GM12878 (cell line): ENCODE measurements around the gene CACNA1E. TPM values are rescaled to one million over a fixed set of nuclear protein-coding genes. Genes with fewer than 3 reads are reported as not detected.

Source experiments
- ATAC-seq: fragments of 200-7000 bp; cut with Tn5 transposase; 3 replicates; pipeline ENCODE4 v1.9.1; 2020; ENCODE audit warnings: mild to moderate bottlenecking, moderate library complexity
- BruUV-seq: library from RNA; stranded (reverse); fragments of 400-500 nt; replicated peaks from 2 replicates; lab custom pipeline; 2021; lab: Mats Ljungman, UMichigan
- CTCF ChIA-PET: fragments of 300-600 bp; sonication (Branson Sonifier 250); formaldehyde crosslinking; extraction: SDS; loops from one replicate; lab custom pipeline; 2021; ENCODE audit warnings: inconsistent platforms; lab: Yijun Ruan, JAX
- POLR2A ChIA-PET: fragments of 350-600 bp; formaldehyde crosslinking; extraction: SDS; loops from one replicate; lab custom pipeline; 2021; ENCODE audit warnings: inconsistent platforms; lab: Charles Lee
- RAD21 ChIA-PET: fragments of 300-600 bp; sonication (Branson Sonifier 250); formaldehyde crosslinking; loops from one replicate; lab custom pipeline; 2023; ENCODE audit warnings: antibody characterized with exemption; ENCODE audit not compliant: unreplicated experiment; lab: Charles Lee
- SMC1A ChIA-PET: fragments of 300-600 bp; sonication (Branson Sonifier 250); formaldehyde crosslinking; loops from one replicate; lab custom pipeline; 2023; ENCODE audit not compliant: unreplicated experiment, uncharacterized antibody; lab: Charles Lee
- DNase-seq: peaks from one replicate; pipeline ENCODE4 v3.0.0-alpha.2; 2011; ENCODE audit warnings: low read depth, low spot score
- FAIRE-seq: peaks from 3 replicates; lab custom pipeline; 2011; peaks lifted over from hg19 to GRCh38; lab: Jason Lieb, UNC
- H2AFZ ChIP-seq: 2 replicates; pipeline ENCODE4 v1.6.0; 2011; ENCODE audit warnings: low read depth, low read length, control low read depth; ENCODE audit not compliant: control insufficient read depth
- H3K27ac ChIP-seq: 2 replicates; pipeline ENCODE4 v1.5.1; 2011; ENCODE audit warnings: control low read depth; ENCODE audit not compliant: control insufficient read depth, insufficient read depth
- H3K27me3 ChIP-seq, 2 experiments: replicated peaks in 1 of 2; 2 replicates each; pipeline versions ENCODE4 v1.6.0 to v1.6.1; 2011; ENCODE audit warnings: low read length in 1 of 2; ENCODE audit not compliant: control insufficient read depth in 2 of 2, insufficient read depth in 2 of 2
- H3K36me3 ChIP-seq, 2 experiments: 2 replicates each; pipeline ENCODE4 v1.5.1; 2011; ENCODE audit warnings: low read length in 1 of 2; ENCODE audit not compliant: control insufficient read depth in 2 of 2, insufficient read depth in 2 of 2
- H3K4me1 ChIP-seq: 2 replicates; pipeline ENCODE4 v1.6.1; 2011; ENCODE audit warnings: mild to moderate bottlenecking, low read length, moderate library complexity, mixed read lengths; ENCODE audit not compliant: control insufficient read depth, insufficient read depth
- H3K4me2 ChIP-seq: 2 replicates; pipeline ENCODE4 v1.6.0; 2011; ENCODE audit warnings: control low read depth; ENCODE audit not compliant: control insufficient read depth, insufficient read depth
- H3K4me3 ChIP-seq: fragments of 200-600 bp; sonication (generic); 2 replicates; pipeline ENCODE4 v1.5.1; 2016
- H3K79me2 ChIP-seq: 2 replicates; pipeline ENCODE4 v1.6.0; 2011; ENCODE audit warnings: low read length; ENCODE audit not compliant: control insufficient read depth, insufficient read depth
- H3K9ac ChIP-seq: 2 replicates; pipeline ENCODE4 v1.8.0; 2011; ENCODE audit warnings: low read length, control low read depth, mixed read lengths; ENCODE audit not compliant: control insufficient read depth, insufficient read depth
- H3K9me3 ChIP-seq: replicated peaks from 3 replicates; pipeline ENCODE4 v1.5.1; 2011; ENCODE audit warnings: mild to moderate bottlenecking, low read length; ENCODE audit not compliant: control insufficient read depth, insufficient read depth
- H4K20me1 ChIP-seq: 2 replicates; pipeline ENCODE4 v1.6.0; 2011; ENCODE audit not compliant: control insufficient read depth, insufficient read depth
- CHD2 ChIP-seq: IDR thresholded peaks from 2 replicates; pipeline ENCODE4 v1.6.1; 2011; ENCODE audit warnings: low read depth, low read length, improper control_type of control experiment, borderline replicate concordance
- EED ChIP-seq: sonication (generic); IDR thresholded peaks from 2 replicates; pipeline ENCODE4 v1.6.1; 2016; ENCODE audit warnings: antibody characterized with exemption, low read depth
- HCFC1 ChIP-seq: fragments of 150-350 bp; IDR thresholded peaks from 2 replicates; pipeline ENCODE4 v1.6.1; 2014; ENCODE audit warnings: low read length
- HDGF ChIP-seq: fragments of 450-650 bp; IDR thresholded peaks from 2 replicates; pipeline ENCODE4 v1.6.1; 2016; ENCODE audit warnings: antibody characterized with exemption
- IRF4 ChIP-seq: IDR thresholded peaks from 2 replicates; pipeline ENCODE4 v1.6.1; 2011; ENCODE audit warnings: low read depth, low read length
- NBN ChIP-seq: fragments of 450-650 bp; IDR thresholded peaks from 2 replicates; pipeline ENCODE4 v1.6.1; 2016
- NFIC ChIP-seq: IDR thresholded peaks from 2 replicates; pipeline ENCODE4 v1.6.1; 2012; ENCODE audit warnings: low read depth, mild to moderate bottlenecking, inconsistent platforms, low read length, moderate library complexity
- NR2C2 ChIP-seq: IDR thresholded peaks from 2 replicates; pipeline ENCODE4 v1.6.1; 2011; ENCODE audit warnings: borderline replicate concordance, low read depth; ENCODE audit not compliant: control insufficient read depth, insufficient read length
- NR2F1 ChIP-seq: fragments of 450-650 bp; conservative IDR thresholded peaks from 2 replicates; pipeline ENCODE4 v1.6.1; 2017; ENCODE audit warnings: mild to moderate bottlenecking
- POLR2A ChIP-seq: IDR thresholded peaks from 2 replicates; pipeline ENCODE4 v1.6.1; 2011; ENCODE audit warnings: low read depth, mild to moderate bottlenecking, low read length
- POLR2AphosphoS2 ChIP-seq: IDR thresholded peaks from 2 replicates; pipeline ENCODE4 v1.6.1; 2011; ENCODE audit warnings: low read depth, mild to moderate bottlenecking, low read length, improper control_type of control experiment, moderate library complexity
- RB1 ChIP-seq: fragments of 450-650 bp; formaldehyde crosslinking; IDR thresholded peaks from 2 replicates; pipeline ENCODE4 v1.6.1; 2017; ENCODE audit warnings: mild to moderate bottlenecking, borderline replicate concordance
- SIX5 ChIP-seq: IDR thresholded peaks from 2 replicates; pipeline ENCODE4 v1.6.1; 2011; ENCODE audit warnings: mild to moderate bottlenecking, low read depth, low read length, moderate library complexity; ENCODE audit not compliant: severe bottlenecking
- TARDBP ChIP-seq: IDR thresholded peaks from 2 replicates; pipeline ENCODE4 v1.6.1; 2016; ENCODE audit warnings: borderline replicate concordance
- YY1 ChIP-seq: IDR thresholded peaks from 2 replicates; pipeline ENCODE4 v1.6.1; 2011; ENCODE audit warnings: low read depth, mild to moderate bottlenecking, low read length
- ZNF274 ChIP-seq: IDR thresholded peaks from one replicate; pipeline ENCODE4 v1.8.0; 2011; ENCODE audit not compliant: insufficient read length, insufficient read depth
- ZNF384 ChIP-seq: IDR thresholded peaks from 2 replicates; pipeline ENCODE4 v1.6.1; 2012; ENCODE audit warnings: low read depth, mild to moderate bottlenecking, low read length, improper control_type of control experiment, borderline replicate concordance
- ZNF592 ChIP-seq: fragments of 450-650 bp; IDR thresholded peaks from 2 replicates; pipeline ENCODE4 v1.6.1; 2017; ENCODE audit warnings: mild to moderate bottlenecking, moderate library complexity
- ZNF622 ChIP-seq: fragments of 450-650 bp; IDR thresholded peaks from 2 replicates; pipeline ENCODE4 v1.6.1; 2017; ENCODE audit warnings: mild to moderate bottlenecking, inconsistent platforms
- WGBS: methylation state at CpG from one replicate; pipeline ENCODE4 v1.1.6; 2016; ENCODE audit warnings: low lambda C conversion rate; ENCODE audit not compliant: insufficient replicate concordance, insufficient coverage; ENCODE audit errors: missing lambda C conversion rate; 5-methylcytosine and 5-hydroxymethylcytosine counted together
- in situ Hi-C: fragments of 300-500 bp; cut with MboI; formaldehyde crosslinking; loops from 9 replicates; pipeline ENCODE4 v1.14.3; 2018; ENCODE audit warnings: mixed read lengths
- intact Hi-C: fragments of 100-400 bp; cut with micrococcal nuclease; formaldehyde crosslinking; loops from one replicate; pipeline ENCODE4 v1.14.2; 2022; ENCODE audit not compliant: unreplicated experiment
- polyA plus RNA-seq, 11 experiments: library from polyadenylated mRNA; depleted of rRNA in 4 of 11; unstranded in 6 of 11; stranded (reverse) in 5 of 11; fragments of >200 nt; fragmentation: Nextera tagmentation in 4 of 11; fragmentation: Illumina TruSeq in 1 of 11; extraction: Ambion mirVana in 4 of 11; extraction: Trizol in 1 of 11; gene quantifications; 1 replicate in 1 of 11; 2 replicates in 10 of 11; pipeline versions ENCODE4 v1.2.1 to v1.2.3, GENCODE V29; 2011 to 2016; ENCODE audit warnings: inconsistent platforms in 2 of 11, missing spikeins in 2 of 11, low read depth in 1 of 11
- total RNA-seq, 4 experiments: library from RNA; depleted of rRNA in 3 of 4; stranded (reverse); fragments of >200 nt in 3 of 4; fragmentation: Illumina TruSeq in 1 of 4; extraction: Trizol in 1 of 4; gene quantifications; 2 replicates each; pipeline versions ENCODE4 v1.2.1 to v1.2.3, GENCODE V29; 2013 to 2021
- TF ChIP-seq, protein P1 (sequence below): IDR thresholded peaks from 2 replicates; pipeline ENCODE4 v1.6.1; 2012; ENCODE audit warnings: low read depth, low read length, improper control_type of control experiment
- TF ChIP-seq, protein P2 (sequence below): IDR thresholded peaks from 2 replicates; pipeline ENCODE4 v1.6.1; 2011; ENCODE audit warnings: borderline replicate concordance, low read depth, mild to moderate bottlenecking, moderate library complexity, low read length; ENCODE audit not compliant: insufficient read depth, poor library complexity, severe bottlenecking

CACNA1E gene
- total and polyA plus RNA-seq, 10 of the 15 experiments (the other 5 are each of a cell fraction or from before 2014, with no cell fraction given), result 0.57 to 22.0 (median 8.5) TPM

DNA sequence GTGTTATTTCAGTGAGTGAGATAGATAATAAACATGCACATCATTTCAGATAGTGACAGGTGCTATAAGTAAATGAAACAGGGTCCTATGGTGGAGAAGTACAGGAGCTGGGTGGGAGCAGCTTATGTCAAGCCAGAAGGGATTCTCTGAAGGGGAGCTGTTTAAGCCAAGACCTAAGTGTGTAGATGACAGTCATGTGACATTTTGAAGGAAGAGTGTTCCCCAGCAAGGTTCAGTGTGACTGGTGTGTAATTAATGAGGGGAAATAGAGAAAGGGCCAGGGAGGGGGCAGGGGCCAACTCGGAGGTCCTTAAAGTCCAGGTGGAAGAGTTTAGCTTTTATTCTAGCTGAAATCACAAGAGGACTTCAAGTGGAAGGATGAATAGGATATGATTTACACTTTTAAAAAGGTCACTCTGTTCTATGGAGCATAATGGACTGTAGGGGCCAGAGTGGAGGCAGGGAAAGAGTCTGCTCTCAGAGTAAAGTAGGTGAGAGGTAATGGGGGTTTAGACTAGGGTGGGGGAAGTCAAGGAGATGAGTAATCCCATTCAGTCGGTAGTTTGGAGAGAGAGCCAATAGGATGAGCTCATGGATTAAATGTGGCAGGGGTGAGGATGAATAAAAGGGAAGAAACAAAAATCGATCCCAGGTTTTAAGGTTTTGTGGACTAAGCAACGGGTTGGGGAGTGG is 243.1 kb downstream of the CACNA1E start (continued):
- TF ChIP-seq ZNF592 (no peak), HDGF (no peak), SIX5 (no peak), YY1 (no peak), ZNF384 (no peak)
- TF ChIP-seq, protein P1, sequence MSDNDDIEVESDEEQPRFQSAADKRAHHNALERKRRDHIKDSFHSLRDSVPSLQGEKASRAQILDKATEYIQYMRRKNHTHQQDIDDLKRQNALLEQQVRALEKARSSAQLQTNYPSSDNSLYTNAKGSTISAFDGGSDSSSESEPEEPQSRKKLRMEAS, result no peak
- TF ChIP-seq, all 136 proteins: peak for 0

GRCh38 chr1:181730606-181731005 is 247.3 kb downstream of the CACNA1E start:
- intact Hi-C loops, result no loop called here
- ChIA-PET POLR2A (no interaction called here), SMC1A (no interaction called here), RAD21 (no interaction called here), CTCF (no interaction called here)
- Histone ChIP-seq H3K4me2 (no peak overlapping the region), H3K9ac (no peak overlapping the region), H3K27ac (no peak overlapping the region), H3K79me2 (no peaks in the 10 kb centered on the region), H2AFZ (no peak overlapping the region), H3K9me3 (no peaks in the 10 kb centered on the region), H4K20me1 (no peaks in the 10 kb centered on the region), H3K36me3 (peaks cover 0 to 4% of the 10 kb centered on the region in 2 experiments; a peak in 3 of 4 replicates), H3K4me1 (no peaks in the 10 kb centered on the region), H3K27me3 (no peaks in the 10 kb centered on the region), H3K4me3 (no peak overlapping the region)
- ATAC-seq (no peak), DNase-seq (no peak), FAIRE-seq (no peak)
- in situ Hi-C loops, result no loop called here
- WGBS, result 52% methylated on average over 7 of the region's 7 CpGs
- no TSS peak for BruUV-seq
- no peak for TF ChIP-seq NFIC
- TF ChIP-seq IRF4, result no peak
- TF ChIP-seq, protein P2, sequence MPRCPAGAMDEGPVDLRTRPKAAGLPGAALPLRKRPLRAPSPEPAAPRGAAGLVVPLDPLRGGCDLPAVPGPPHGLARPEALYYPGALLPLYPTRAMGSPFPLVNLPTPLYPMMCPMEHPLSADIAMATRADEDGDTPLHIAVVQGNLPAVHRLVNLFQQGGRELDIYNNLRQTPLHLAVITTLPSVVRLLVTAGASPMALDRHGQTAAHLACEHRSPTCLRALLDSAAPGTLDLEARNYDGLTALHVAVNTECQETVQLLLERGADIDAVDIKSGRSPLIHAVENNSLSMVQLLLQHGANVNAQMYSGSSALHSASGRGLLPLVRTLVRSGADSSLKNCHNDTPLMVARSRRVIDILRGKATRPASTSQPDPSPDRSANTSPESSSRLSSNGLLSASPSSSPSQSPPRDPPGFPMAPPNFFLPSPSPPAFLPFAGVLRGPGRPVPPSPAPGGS, result no peak
- no peak for TF ChIP-seq EED
- TF ChIP-seq ZNF622, result no peak
- no peak for TF ChIP-seq NBN
- no peak for TF ChIP-seq NR2F1
- no peak for TF ChIP-seq RB1
- no peak for TF ChIP-seq CHD2
- no peak for TF ChIP-seq POLR2AphosphoS2
- TF ChIP-seq TARDBP, result no peak
- no peak for TF ChIP-seq POLR2A
- TF ChIP-seq HCFC1, result no peak
- no peak for TF ChIP-seq NR2C2
- TF ChIP-seq ZNF274, result no peak
